Measurements from ENCODE around the gene CPM.
A peak's percentile ranks its signal among the peaks of the same experiment; 100 is the strongest.

Gene CPM

GRCh38 chr12:68863109-68863770, 69.7 kb downstream of the CPM start:
- H3K4me2 ChIP-seq (ENCODE audit: low read depth, low read length, poor library complexity, severe bottlenecking): peak overlapping the region; percentile 16
- H3K79me2 ChIP-seq (ENCODE audit: insufficient read depth, low read length): no peaks in the 10 kb centered on the region
- H3K27ac ChIP-seq (ENCODE audit: low read depth, low read length): 0 out of 2 replicates have a peak overlapping the region, but pooled peaks have one; percentile 11
- H3K36me3 ChIP-seq (ENCODE audit: low read length): no peaks in the 10 kb centered on the region
- H3F3A ChIP-seq (ENCODE audit: insufficient read depth): no peaks in the 10 kb centered on the region
- no peaks in the 10 kb centered on the region for H3K9me2 ChIP-seq (replicated peaks; ENCODE audit: insufficient read depth, low read length)
- TF ChIP-seq EZH2phosphoT487 (conservative IDR thresholded peaks at IDR 0.05; ENCODE audit: low read length) (no peak), CTCF (IDR thresholded peaks at IDR 0.05; ENCODE audit: insufficient read depth, low read length, poor library complexity, severe bottlenecking) (no peak)
- H3K4me3 ChIP-seq (ENCODE audit: insufficient read depth, low read length, poor library complexity, severe bottlenecking): no peak overlapping the region
- no peak overlapping the region for H2AFZ ChIP-seq (ENCODE audit: low read depth, low read length, severe bottlenecking)
- H3K27me3 ChIP-seq (ENCODE audit: low read length): no peaks in the 10 kb centered on the region
- H3K9me3 ChIP-seq (ENCODE audit: insufficient read depth, low read length): no peaks in the 10 kb centered on the region
- no peak overlapping the region for H3K9ac ChIP-seq (ENCODE audit: low read length)
- H4K20me1 ChIP-seq (ENCODE audit: low read depth, low read length): no peaks in the 10 kb centered on the region

- Histone ChIP-seq H3K4me3 (ENCODE audit: insufficient read depth, low read length, poor library complexity, severe bottlenecking) (no peak overlapping the region), H3K9ac (ENCODE audit: low read length) (no peak overlapping the region), H3K27me3 (ENCODE audit: low read length) (no peaks in the 10 kb centered on the region), H4K20me1 (ENCODE audit: low read depth, low read length) (no peaks in the 10 kb centered on the region), H3K36me3 (ENCODE audit: low read length) (no peaks in the 10 kb centered on the region), H2AFZ (ENCODE audit: low read depth, low read length, severe bottlenecking) (no peak overlapping the region), H3F3A (ENCODE audit: insufficient read depth) (no peaks in the 10 kb centered on the region), H3K9me3 (ENCODE audit: insufficient read depth, low read length) (no peaks in the 10 kb centered on the region), H3K4me2 (ENCODE audit: low read depth, low read length, poor library complexity, severe bottlenecking) (peak overlapping the region; percentile 18), H3K27ac (ENCODE audit: low read depth, low read length) (no peak overlapping the region), H3K9me2 (replicated peaks; ENCODE audit: insufficient read depth, low read length) (no peaks in the 10 kb centered on the region), H3K79me2 (ENCODE audit: insufficient read depth, low read length) (no peaks in the 10 kb centered on the region)
- TF ChIP-seq CTCF (IDR thresholded peaks at IDR 0.05; ENCODE audit: insufficient read depth, low read length, poor library complexity, severe bottlenecking) (no peak), EZH2phosphoT487 (conservative IDR thresholded peaks at IDR 0.05; ENCODE audit: low read length) (no peak)
These were observed 71.1 kb downstream of the CPM start for GRCh38 chr12:68861890-68862289.

- Histone ChIP-seq H3K79me2 (ENCODE audit: insufficient read depth, low read length) (no peaks in the 10 kb centered on the region), H3K9me2 (replicated peaks; ENCODE audit: insufficient read depth, low read length) (no peaks in the 10 kb centered on the region), H3K27me3 (ENCODE audit: low read length) (no peaks in the 10 kb centered on the region), H3F3A (ENCODE audit: insufficient read depth) (no peaks in the 10 kb centered on the region), H4K20me1 (ENCODE audit: low read depth, low read length) (no peaks in the 10 kb centered on the region), H3K9me3 (ENCODE audit: insufficient read depth, low read length) (no peaks in the 10 kb centered on the region), H2AFZ (ENCODE audit: low read depth, low read length, severe bottlenecking) (no peak overlapping the region), H3K9ac (ENCODE audit: low read length) (no peak overlapping the region), H3K36me3 (ENCODE audit: low read length) (no peaks in the 10 kb centered on the region), H3K4me2 (ENCODE audit: low read depth, low read length, poor library complexity, severe bottlenecking) (no peak overlapping the region), H3K27ac (ENCODE audit: low read depth, low read length) (no peak overlapping the region), H3K4me3 (ENCODE audit: insufficient read depth, low read length, poor library complexity, severe bottlenecking) (no peak overlapping the region)
- no peak for TF ChIP-seq CTCF (IDR thresholded peaks at IDR 0.05; ENCODE audit: insufficient read depth, low read length, poor library complexity, severe bottlenecking)
These were observed 76.5 kb downstream of the CPM start for GRCh38 chr12:68856510-68856909.

Data from SU-DHL-6 (cell line).